H1 (cell line): ENCODE measurements around the gene FAM83B. TPM values are rescaled to one million over a fixed set of nuclear protein-coding genes. Genes with fewer than 3 reads are reported as not detected.

Experiments
- SP1 ChIP-seq: IDR thresholded peaks from 2 replicates; pipeline ENCODE4 v1.6.1; 2011; ENCODE audit warnings: low read depth, low read length
- polyA plus RNA-seq, 7 experiments: library from polyadenylated mRNA; depleted of rRNA in 3 of 7; stranded (reverse) in 5 of 7; unstranded in 2 of 7; fragments of >200 nt in 5 of 7; fragments of 200-250 nt in 2 of 7; gene quantifications; 1 replicate in 5 of 7; 2 replicates in 1 of 7; 4 replicates in 1 of 7; pipeline versions ENCODE4 v1.2.1 to v1.2.3, GENCODE V29; 2011 to 2013; ENCODE audit warnings: missing spikeins in 2 of 7, mixed read lengths in 2 of 7
- total RNA-seq: library from RNA; stranded (reverse); fragmentation: NEBNext Ultra II Directional; extraction: Animal tissue kit (Norgen Biotek cat#: 25700); gene quantifications from 2 replicates; pipeline ENCODE4 v1.2.1, GENCODE V29; 2021
- TF ChIP-seq, protein P1 (sequence below): fragments of 300-600 bp; sonication (generic); IDR thresholded peaks from 2 replicates; pipeline ENCODE4 v1.7.1; 2012; ENCODE audit warnings: low read length, moderate library complexity, mild to moderate bottlenecking, inconsistent platforms; ENCODE audit not compliant: insufficient replicate concordance
- TF ChIP-seq, protein P2 (sequence below): IDR thresholded peaks from 2 replicates; pipeline ENCODE4 v1.6.1; 2011; ENCODE audit warnings: low read length, improper control_type of control experiment

The FAM83B gene
- total and polyA plus RNA-seq, 2 of the 8 experiments (the other 6 are each of a cell fraction or from before 2014, with no cell fraction given), result 0.71 to 5.7 TPM

- TF ChIP-seq, protein P1, sequence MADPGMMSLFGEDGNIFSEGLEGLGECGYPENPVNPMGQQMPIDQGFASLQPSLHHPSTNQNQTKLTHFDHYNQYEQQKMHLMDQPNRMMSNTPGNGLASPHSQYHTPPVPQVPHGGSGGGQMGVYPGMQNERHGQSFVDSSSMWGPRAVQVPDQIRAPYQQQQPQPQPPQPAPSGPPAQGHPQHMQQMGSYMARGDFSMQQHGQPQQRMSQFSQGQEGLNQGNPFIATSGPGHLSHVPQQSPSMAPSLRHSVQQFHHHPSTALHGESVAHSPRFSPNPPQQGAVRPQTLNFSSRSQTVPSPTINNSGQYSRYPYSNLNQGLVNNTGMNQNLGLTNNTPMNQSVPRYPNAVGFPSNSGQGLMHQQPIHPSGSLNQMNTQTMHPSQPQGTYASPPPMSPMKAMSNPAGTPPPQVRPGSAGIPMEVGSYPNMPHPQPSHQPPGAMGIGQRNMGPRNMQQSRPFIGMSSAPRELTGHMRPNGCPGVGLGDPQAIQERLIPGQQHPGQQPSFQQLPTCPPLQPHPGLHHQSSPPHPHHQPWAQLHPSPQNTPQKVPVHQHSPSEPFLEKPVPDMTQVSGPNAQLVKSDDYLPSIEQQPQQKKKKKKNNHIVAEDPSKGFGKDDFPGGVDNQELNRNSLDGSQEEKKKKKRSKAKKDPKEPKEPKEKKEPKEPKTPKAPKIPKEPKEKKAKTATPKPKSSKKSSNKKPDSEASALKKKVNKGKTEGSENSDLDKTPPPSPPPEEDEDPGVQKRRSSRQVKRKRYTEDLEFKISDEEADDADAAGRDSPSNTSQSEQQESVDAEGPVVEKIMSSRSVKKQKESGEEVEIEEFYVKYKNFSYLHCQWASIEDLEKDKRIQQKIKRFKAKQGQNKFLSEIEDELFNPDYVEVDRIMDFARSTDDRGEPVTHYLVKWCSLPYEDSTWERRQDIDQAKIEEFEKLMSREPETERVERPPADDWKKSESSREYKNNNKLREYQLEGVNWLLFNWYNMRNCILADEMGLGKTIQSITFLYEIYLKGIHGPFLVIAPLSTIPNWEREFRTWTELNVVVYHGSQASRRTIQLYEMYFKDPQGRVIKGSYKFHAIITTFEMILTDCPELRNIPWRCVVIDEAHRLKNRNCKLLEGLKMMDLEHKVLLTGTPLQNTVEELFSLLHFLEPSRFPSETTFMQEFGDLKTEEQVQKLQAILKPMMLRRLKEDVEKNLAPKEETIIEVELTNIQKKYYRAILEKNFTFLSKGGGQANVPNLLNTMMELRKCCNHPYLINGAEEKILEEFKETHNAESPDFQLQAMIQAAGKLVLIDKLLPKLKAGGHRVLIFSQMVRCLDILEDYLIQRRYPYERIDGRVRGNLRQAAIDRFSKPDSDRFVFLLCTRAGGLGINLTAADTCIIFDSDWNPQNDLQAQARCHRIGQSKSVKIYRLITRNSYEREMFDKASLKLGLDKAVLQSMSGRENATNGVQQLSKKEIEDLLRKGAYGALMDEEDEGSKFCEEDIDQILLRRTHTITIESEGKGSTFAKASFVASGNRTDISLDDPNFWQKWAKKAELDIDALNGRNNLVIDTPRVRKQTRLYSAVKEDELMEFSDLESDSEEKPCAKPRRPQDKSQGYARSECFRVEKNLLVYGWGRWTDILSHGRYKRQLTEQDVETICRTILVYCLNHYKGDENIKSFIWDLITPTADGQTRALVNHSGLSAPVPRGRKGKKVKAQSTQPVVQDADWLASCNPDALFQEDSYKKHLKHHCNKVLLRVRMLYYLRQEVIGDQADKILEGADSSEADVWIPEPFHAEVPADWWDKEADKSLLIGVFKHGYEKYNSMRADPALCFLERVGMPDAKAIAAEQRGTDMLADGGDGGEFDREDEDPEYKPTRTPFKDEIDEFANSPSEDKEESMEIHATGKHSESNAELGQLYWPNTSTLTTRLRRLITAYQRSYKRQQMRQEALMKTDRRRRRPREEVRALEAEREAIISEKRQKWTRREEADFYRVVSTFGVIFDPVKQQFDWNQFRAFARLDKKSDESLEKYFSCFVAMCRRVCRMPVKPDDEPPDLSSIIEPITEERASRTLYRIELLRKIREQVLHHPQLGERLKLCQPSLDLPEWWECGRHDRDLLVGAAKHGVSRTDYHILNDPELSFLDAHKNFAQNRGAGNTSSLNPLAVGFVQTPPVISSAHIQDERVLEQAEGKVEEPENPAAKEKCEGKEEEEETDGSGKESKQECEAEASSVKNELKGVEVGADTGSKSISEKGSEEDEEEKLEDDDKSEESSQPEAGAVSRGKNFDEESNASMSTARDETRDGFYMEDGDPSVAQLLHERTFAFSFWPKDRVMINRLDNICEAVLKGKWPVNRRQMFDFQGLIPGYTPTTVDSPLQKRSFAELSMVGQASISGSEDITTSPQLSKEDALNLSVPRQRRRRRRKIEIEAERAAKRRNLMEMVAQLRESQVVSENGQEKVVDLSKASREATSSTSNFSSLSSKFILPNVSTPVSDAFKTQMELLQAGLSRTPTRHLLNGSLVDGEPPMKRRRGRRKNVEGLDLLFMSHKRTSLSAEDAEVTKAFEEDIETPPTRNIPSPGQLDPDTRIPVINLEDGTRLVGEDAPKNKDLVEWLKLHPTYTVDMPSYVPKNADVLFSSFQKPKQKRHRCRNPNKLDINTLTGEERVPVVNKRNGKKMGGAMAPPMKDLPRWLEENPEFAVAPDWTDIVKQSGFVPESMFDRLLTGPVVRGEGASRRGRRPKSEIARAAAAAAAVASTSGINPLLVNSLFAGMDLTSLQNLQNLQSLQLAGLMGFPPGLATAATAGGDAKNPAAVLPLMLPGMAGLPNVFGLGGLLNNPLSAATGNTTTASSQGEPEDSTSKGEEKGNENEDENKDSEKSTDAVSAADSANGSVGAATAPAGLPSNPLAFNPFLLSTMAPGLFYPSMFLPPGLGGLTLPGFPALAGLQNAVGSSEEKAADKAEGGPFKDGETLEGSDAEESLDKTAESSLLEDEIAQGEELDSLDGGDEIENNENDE, result no peak
- no peak for TF ChIP-seq SP1
- TF ChIP-seq, protein P2, sequence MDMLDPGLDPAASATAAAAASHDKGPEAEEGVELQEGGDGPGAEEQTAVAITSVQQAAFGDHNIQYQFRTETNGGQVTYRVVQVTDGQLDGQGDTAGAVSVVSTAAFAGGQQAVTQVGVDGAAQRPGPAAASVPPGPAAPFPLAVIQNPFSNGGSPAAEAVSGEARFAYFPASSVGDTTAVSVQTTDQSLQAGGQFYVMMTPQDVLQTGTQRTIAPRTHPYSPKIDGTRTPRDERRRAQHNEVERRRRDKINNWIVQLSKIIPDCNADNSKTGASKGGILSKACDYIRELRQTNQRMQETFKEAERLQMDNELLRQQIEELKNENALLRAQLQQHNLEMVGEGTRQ, result no peak
These were observed 125.3 kb downstream of the FAM83B start (continued) for GRCh38 chr6:54971825-54972224.
